Measurements from ENCODE around the gene COL27A1.

GRCh38 chr9:114143234-114143633, 12.1 kb upstream of the COL27A1 start:
- TF ChIP-seq CTCF (conservative IDR thresholded peaks at IDR 0.05) (no peak), ZFX (IDR thresholded peaks at IDR 0.05) (no peak)

Data from C4-2B (cell line).